ENCODE measurements around the gene NPTXR. TPM values are rescaled to one million over a fixed set of nuclear protein-coding genes. Genes with fewer than 3 reads are reported as not detected.
A peak's percentile ranks its signal among the peaks of the same experiment; 100 is the strongest.

Gene NPTXR
- total RNA-seq, 2 experiments from 2014 or later: 5.9 to 6.8 TPM

GRCh38 chr22:38853196-38853651 is 9.4 kb upstream of the NPTXR start:
- H3K4me3 Mint-ChIP-seq: no peak overlapping the region
- H3K27me3 Mint-ChIP-seq: peaks cover 18% of the 10 kb centered on the region
- DNase-seq (no peak), ATAC-seq (ENCODE audit: low read depth) (no peak)
- no peak overlapping the region for H3K27ac Mint-ChIP-seq
- H3K36me3 Mint-ChIP-seq: no peaks in the 10 kb centered on the region
- H3K4me1 Mint-ChIP-seq: no peaks in the 10 kb centered on the region
- H3K9me3 Mint-ChIP-seq: no peaks in the 10 kb centered on the region
- POLR2A ChIA-PET: no interaction called here

GRCh38 chr22:38852522-38852921 is 8.7 kb upstream of the NPTXR start:
- H3K27me3 Mint-ChIP-seq: peaks cover 21% of the 10 kb centered on the region
- H3K9me3 Mint-ChIP-seq: no peaks in the 10 kb centered on the region
- DNase-seq (no peak), ATAC-seq (ENCODE audit: low read depth) (no peak)
- H3K4me1 Mint-ChIP-seq: no peaks in the 10 kb centered on the region
- no peak overlapping the region for H3K27ac Mint-ChIP-seq
- H3K36me3 Mint-ChIP-seq: no peaks in the 10 kb centered on the region
- H3K4me3 Mint-ChIP-seq: no peak overlapping the region
- POLR2A ChIA-PET: no interaction called here

DNA sequence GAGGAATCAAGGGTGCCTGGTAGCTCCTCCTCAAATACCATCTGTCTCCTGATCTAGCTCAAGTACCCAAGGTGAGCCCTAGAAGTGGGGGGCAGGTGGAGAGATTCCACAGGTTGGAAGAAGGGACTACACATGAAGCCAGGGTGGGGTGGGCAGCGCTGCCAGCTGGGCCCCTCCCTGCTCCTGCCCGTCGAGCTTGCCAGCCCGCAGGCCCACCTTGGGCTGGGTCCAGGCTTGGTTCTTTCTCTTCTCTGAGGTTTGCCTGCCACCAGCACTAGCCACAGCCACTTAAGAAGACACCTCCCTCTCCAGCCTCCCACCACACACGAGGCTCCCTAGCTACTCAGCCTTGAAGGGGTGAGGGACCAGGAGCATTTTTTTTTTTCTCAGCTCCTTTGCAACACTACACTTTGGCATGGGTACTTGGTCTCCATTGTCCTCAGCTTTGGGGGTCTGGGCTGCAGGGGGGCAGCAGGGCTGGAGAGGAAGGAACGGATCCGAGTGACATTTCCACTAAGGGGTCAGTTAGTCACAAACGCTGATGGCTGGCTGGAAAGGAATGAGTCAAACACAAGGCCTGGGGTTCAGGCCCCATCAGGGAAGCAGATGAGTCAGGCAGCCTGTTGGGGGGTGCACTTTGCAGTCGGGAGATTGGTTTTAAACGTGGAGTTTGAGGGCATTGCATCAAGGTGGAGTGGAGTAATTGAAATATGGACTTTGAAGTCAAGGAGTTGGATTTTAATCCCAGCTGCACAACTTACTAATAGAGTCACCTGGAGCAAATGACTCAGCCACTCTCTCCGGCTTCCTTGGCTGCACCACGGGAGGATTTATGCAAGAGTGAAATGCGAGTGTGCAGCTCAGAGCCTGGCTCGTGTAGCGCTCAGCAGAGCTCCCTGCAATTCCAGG is 7.4 kb upstream of the NPTXR start:
- no peaks in the 10 kb centered on the region for H3K9me3 Mint-ChIP-seq
- no peak overlapping the region for H3K27ac Mint-ChIP-seq
- H3K4me1 Mint-ChIP-seq: no peaks in the 10 kb centered on the region

DNA sequence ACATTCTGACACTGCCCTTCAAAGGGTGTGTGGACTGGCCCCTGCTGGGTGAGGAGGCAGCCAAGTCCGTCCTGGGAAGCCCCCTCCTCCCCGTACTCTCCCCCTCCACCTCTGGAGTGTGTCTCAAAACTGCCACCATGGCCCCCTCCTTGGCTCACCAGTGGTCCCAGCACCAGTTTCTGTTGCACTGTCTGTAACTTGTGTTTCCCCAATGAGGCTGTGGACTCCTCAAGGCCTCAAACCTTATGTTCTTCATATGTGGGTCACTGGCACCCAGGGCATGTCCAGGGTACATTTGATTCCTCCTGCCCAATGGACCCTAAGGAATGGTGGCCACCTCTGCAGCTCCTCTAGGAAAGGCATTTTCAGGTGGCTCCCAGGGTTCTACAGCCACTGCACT is 6.6 kb upstream of the NPTXR start:
- Mint-ChIP-seq H3K4me3 (no peak overlapping the region), H3K4me1 (no peaks in the 10 kb centered on the region), H3K9me3 (no peaks in the 10 kb centered on the region), H3K36me3 (no peaks in the 10 kb centered on the region), H3K27me3 (peaks cover 32% of the 10 kb centered on the region), H3K27ac (no peak overlapping the region)
- DNase-seq: no peak
- POLR2A ChIA-PET: interaction anchor here (0.8 kb wide), 1 partner anchor 10 kb away, joined by 3 read pairs; no protein-coding TSS in a partner anchor
- no peak for ATAC-seq (ENCODE audit: low read depth)

More for the DNA sequence above, 7.4 kb upstream of the NPTXR start:
- DNase-seq (no peak), ATAC-seq (ENCODE audit: low read depth) (no peak)
- Mint-ChIP-seq H3K36me3 (no peaks in the 10 kb centered on the region), H3K27me3 (peaks cover 33% of the 10 kb centered on the region), H3K4me3 (no peak overlapping the region)
- POLR2A ChIA-PET: interaction anchor here (0.8 to 1.1 kb wide), 2 partner anchors 8 to 9 kb away, joined by 3 read pairs; no protein-coding TSS in a partner anchor

GRCh38 chr22:38849811-38850210 is 6.0 kb upstream of the NPTXR start:
- ATAC-seq (ENCODE audit: low read depth): no peak
- peaks cover 36% of the 10 kb centered on the region for H3K27me3 Mint-ChIP-seq
- no peak overlapping the region for H3K4me3 Mint-ChIP-seq
- H3K36me3 Mint-ChIP-seq: no peaks in the 10 kb centered on the region
- H3K9me3 Mint-ChIP-seq: no peaks in the 10 kb centered on the region
- no peak for DNase-seq
- H3K27ac Mint-ChIP-seq: no peak overlapping the region
- H3K4me1 Mint-ChIP-seq: no peaks in the 10 kb centered on the region
- POLR2A ChIA-PET: interaction anchor here (0.6 kb wide), 1 partner anchor 37 kb away, joined by 3 read pairs; no protein-coding TSS in a partner anchor

DNA sequence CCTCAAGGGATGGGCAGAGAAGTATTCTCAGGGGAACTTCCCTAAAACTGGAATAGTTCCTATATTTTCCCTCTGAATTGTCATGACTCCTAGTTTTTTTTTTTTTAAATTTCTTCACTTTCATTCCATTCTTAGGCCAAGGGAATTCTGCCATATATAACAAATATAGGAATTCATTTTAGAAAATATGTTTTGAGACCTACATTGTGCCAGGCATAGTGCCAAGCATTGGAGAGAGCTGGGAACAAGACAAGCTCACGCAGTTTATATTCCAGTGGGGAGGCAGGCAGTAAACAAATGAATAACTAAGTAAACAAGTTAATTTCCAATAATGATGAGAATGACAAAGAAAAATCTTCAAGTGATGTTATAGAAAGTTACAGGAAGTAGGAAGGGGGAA is 2.6 kb upstream of the NPTXR start:
- H3K36me3 Mint-ChIP-seq: no peaks in the 10 kb centered on the region
- ATAC-seq (ENCODE audit: low read depth) (no peak), DNase-seq (no peak)
- no peaks in the 10 kb centered on the region for H3K9me3 Mint-ChIP-seq
- no peak overlapping the region for H3K27ac Mint-ChIP-seq
- H3K4me3 Mint-ChIP-seq: no peak overlapping the region
- H3K4me1 Mint-ChIP-seq: peaks cover 3% of the 10 kb centered on the region
- POLR2A ChIA-PET: no interaction called here
- peaks cover 50% of the 10 kb centered on the region for H3K27me3 Mint-ChIP-seq

DNA sequence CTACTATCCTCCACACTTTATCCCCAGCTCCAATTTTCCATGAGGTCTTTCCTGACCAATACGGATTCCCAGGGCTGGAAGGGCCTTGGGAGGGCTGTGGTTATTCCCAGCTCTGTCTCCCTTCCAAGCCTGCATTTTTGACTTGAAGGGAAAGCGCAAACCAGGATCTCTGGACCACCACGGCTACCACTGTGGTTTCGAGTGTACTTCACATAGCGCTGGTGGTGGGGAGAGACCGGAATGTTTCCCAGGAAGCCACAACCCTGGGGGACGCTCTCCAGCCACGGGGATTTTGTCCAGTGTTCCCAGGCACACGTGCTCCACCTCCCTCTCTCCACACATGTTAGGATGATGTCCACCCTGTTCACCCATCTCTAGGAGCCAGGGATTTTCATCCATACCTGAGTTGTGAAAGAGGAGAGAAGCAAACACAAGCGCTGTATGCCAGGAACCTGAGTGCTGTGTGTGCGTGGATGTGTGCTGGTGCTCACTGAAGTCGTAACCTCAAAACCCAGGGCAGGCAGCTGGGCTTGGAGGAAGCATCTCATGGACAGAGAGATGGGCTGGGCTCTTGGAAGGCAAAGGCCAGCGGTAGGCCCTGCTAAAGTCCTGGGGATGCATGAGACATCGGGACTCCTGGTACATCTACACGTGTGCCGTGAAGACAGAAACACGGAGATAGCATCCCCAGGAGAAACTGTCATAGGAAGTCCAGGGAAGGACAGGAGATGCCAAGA is 1.3 kb upstream of the NPTXR start:
- POLR2A ChIA-PET: no interaction called here
- DNase-seq (no peak), ATAC-seq (ENCODE audit: low read depth) (no peak)
- H3K36me3 Mint-ChIP-seq: no peaks in the 10 kb centered on the region
- H3K27ac Mint-ChIP-seq: no peak overlapping the region
- H3K27me3 Mint-ChIP-seq: peaks cover 58% of the 10 kb centered on the region
- no peak overlapping the region for H3K4me3 Mint-ChIP-seq
- no peaks in the 10 kb centered on the region for H3K9me3 Mint-ChIP-seq
- H3K4me1 Mint-ChIP-seq: peaks cover 5% of the 10 kb centered on the region

DNA sequence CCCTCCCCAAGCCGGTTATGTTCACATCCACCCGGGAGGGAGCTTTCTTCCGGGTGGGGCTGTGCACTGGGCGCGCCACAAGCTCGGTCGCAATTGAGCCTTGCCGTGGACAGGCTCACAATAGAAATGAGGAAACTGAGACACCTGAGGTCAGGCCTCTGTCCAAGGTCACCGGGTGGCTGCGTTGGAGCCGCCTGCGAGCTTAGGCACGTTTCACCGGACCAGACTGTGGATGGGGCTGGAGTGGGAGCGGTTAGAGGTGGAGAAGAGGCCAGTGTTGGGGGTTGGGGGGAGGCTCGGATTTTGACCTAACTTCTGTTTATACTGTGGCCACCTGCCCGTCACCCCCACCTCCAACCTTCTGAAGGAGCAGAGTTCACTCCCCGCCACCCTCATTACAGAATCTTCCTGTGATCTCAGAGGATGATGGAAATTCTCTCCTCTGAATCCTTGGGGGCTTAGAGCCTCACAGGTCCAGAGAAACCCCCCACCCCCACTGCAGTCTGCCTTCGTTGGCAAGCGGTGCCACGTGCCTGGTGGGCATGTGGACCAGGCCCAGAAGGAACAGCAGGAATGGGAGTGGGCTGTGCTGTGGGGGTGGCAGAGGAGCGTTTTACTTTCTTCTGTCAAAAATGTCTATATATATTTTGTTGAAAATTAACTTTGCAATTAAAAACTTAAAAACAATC is 631 bp upstream of the NPTXR start:
- ATAC-seq (ENCODE audit: low read depth) (no peak), DNase-seq (no peak)
- H3K27me3 Mint-ChIP-seq: peaks cover 63% of the 10 kb centered on the region
- POLR2A ChIA-PET: interaction anchor here (1.8 kb wide), 1 partner anchor 111 kb away, joined by 10 read pairs; no protein-coding TSS in a partner anchor
- no peaks in the 10 kb centered on the region for H3K36me3 Mint-ChIP-seq
- H3K4me1 Mint-ChIP-seq: peaks cover 5% of the 10 kb centered on the region
- H3K27ac Mint-ChIP-seq: no peak overlapping the region
- no peaks in the 10 kb centered on the region for H3K9me3 Mint-ChIP-seq
- peak overlapping the region; percentile 34 for H3K4me3 Mint-ChIP-seq

DNA sequence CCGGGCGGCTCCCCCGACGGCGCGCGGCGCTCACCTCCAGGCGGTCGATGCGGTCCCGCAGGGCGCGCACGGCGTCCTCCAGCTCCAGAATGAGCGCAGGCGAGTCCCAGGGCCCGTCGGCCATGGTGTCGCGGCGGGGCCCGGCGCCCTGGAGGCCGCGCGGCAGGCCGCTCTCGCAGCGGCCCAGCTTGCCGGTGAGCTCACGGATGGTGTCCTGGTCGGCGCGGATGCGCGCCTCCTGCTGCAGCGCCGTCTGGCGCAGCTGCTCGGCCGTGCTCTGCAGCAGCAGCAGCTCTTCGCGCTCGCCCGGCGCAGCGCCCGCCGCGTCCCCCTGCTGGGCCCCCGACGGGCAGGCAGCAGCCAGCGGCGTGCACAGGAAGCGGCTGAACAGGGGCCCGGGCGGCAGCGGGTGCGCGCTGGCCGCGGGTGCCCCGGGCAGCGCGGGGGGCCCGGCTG is 599 bp downstream of the NPTXR start:
- DNase-seq (peak; percentile 74), ATAC-seq (ENCODE audit: low read depth) (peak; percentile 90)
- H3K27ac Mint-ChIP-seq: no peak overlapping the region
- peaks cover 63% of the 10 kb centered on the region for H3K27me3 Mint-ChIP-seq
- POLR2A ChIA-PET: interaction anchor here (0.7 to 1.8 kb wide), 4 partner anchors 8 to 201 kb away, joined by 3 to 10 read pairs (median 3); partner anchors contain the start of gene SUN2
- no peak overlapping the region for H3K4me3 Mint-ChIP-seq
- peaks cover 5% of the 10 kb centered on the region for H3K4me1 Mint-ChIP-seq
- H3K9me3 Mint-ChIP-seq: no peaks in the 10 kb centered on the region
- no peaks in the 10 kb centered on the region for H3K36me3 Mint-ChIP-seq

GRCh38 chr22:38842512-38843200 is 1.2 kb downstream of the NPTXR start:
- ATAC-seq (ENCODE audit: low read depth): no peak
- H3K4me3 Mint-ChIP-seq: peak overlapping the region; percentile 72
- no peak for DNase-seq
- no peak overlapping the region for H3K27ac Mint-ChIP-seq
- H3K4me1 Mint-ChIP-seq: peaks cover 5% of the 10 kb centered on the region
- H3K27me3 Mint-ChIP-seq: peaks cover 61% of the 10 kb centered on the region
- no peaks in the 10 kb centered on the region for H3K36me3 Mint-ChIP-seq
- POLR2A ChIA-PET: interaction anchor here (0.7 to 1.8 kb wide), 4 partner anchors 9 to 201 kb away, joined by 3 to 10 read pairs (median 3); partner anchors contain the start of gene SUN2
- no peaks in the 10 kb centered on the region for H3K9me3 Mint-ChIP-seq

DNA sequence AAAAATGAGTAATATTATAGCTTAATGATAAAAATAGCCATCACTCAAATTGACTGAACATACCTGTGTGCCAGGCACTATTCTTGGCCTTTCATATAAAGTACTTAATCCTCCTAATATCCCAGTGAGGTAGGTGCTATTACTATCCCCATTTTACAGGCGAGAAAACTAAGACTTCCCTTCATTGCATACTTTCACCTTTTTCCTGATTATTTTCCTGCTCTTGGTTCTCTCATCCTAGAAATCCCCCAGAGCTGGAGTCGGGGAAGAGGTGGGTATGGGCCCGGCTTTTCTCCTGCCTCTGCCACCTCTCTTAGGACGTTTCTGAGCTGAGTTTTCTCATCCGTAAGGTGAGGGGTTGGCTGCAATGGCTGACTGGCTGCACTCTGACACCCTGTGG is 2.2 kb downstream of the NPTXR start:
- Mint-ChIP-seq H3K9me3 (no peaks in the 10 kb centered on the region), H3K4me1 (peaks cover 5% of the 10 kb centered on the region), H3K27me3 (peaks cover 52% of the 10 kb centered on the region), H3K4me3 (no peak overlapping the region), H3K36me3 (no peaks in the 10 kb centered on the region), H3K27ac (no peak overlapping the region)
- ATAC-seq (ENCODE audit: low read depth) (no peak), DNase-seq (no peak)
- POLR2A ChIA-PET: no interaction called here

- Mint-ChIP-seq H3K9me3 (no peaks in the 10 kb centered on the region), H3K27ac (no peak overlapping the region), H3K27me3 (peaks cover 48% of the 10 kb centered on the region), H3K4me1 (peaks cover 5% of the 10 kb centered on the region), H3K36me3 (no peaks in the 10 kb centered on the region), H3K4me3 (no peak overlapping the region)
- DNase-seq (no peak), ATAC-seq (ENCODE audit: low read depth) (no peak)
- POLR2A ChIA-PET: no interaction called here
Measured at GRCh38 chr22:38841211-38841610, 2.6 kb downstream of the NPTXR start.

Data from activated naive CD8-positive, alpha-beta T cell treated with anti-CD3 and anti-CD28 coated beads, Interleukin-2, amount 10 ng/mL, durations not matched to agents 7 days and 5 days (primary cell).